ENCODE data around the gene FADS2.

Gene FADS2

GRCh38 chr11:61827571-61828378, at the start of gene FADS2:
FADS2 (plus strand) TSS chr11:61828300; CDS start chr11:61828391, 91 bp downstream.
- DNase-seq (ENCODE audit: low read depth) = peak; percentile 62

GRCh38 chr11:61778357-61778886, 49.7 kb upstream of the FADS2 start:
- DNase-seq (ENCODE audit: low read depth) = no peak

DNA sequence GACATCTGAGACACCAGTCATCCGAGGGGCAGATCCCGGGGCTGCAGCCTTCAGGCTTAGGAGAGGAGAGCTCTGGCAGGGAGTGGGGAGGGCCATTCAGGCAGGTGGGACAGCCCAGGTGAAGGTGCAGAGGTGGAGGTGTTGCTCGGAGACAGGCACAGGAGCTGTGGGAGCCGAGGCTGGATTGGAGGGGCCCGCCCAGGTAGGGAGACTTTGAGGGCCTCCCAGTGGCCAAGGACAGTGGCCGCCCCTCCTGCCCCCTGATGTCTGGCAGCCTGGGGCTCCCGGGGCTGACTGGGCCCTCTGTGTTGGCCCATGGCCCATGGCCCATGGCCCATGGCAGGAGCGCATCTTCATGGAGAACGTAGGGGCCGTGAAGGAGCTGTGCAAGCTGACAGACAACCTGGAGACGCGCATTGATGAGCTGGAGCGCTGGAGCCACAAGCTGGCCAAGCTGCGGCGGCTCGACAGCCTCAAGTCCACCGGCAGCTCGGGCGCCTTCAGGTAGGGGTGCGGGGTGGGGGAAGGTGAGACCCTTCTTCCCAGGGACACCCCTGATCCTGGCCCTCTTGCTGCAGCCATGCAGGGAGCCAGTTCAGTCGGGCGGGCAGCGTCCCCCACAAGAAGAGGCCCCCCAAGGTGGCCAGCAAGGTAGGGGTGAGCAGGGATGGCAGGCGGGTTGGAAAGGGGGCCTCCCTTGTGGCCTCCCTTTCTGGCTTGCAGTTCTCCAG, 49.0 kb upstream of the FADS2 start:
- no peak for DNase-seq (ENCODE audit: low read depth)

GRCh38 chr11:61779666-61780525, 48.2 kb upstream of the FADS2 start:
- DNase-seq (ENCODE audit: low read depth) = no peak

GRCh38 chr11:61780581-61781162, 47.4 kb upstream of the FADS2 start:
- no peak for DNase-seq (ENCODE audit: low read depth)

DNA sequence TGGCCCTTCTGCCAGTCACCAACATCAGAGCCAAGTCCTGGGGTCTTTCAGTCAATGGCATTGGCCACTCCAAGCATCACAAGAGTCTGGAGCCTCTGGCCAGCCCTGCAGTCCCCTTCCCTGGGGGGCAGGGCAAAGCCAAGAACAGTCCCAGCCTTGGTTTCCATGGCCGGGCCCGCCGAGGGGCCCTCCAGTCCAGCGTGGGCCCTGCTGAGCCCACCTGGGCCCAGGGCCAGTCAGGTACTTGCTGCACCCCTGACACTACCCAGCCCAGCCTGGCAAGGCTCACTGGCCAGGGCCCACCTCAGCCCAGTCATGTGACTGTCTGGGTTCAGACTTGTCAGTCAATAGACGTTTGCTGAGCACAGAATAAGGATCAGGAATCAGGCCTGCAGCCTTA, 46.5 kb upstream of the FADS2 start:
- no peak for DNase-seq (ENCODE audit: low read depth)

DNA sequence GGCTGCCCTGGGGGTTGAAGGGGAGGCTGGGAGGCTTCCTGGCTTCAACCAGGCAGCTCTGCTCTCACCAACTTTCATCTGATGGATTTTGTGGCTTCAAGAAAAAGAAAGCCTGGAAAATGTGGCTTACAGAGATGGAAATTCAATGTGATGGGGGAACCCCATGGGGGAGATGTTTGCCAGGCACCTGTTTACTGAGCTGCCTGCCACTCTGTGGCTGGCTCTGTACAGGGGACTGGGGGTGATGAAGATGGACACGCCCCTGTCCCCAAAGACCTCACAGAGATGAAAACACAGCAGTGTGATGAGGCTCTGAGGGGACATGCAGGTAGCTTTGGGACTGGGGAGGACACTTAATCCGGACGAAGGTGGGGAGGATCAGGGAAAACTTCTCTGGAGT, 45.8 kb upstream of the FADS2 start:
- DNase-seq (ENCODE audit: low read depth) = no peak

DNA sequence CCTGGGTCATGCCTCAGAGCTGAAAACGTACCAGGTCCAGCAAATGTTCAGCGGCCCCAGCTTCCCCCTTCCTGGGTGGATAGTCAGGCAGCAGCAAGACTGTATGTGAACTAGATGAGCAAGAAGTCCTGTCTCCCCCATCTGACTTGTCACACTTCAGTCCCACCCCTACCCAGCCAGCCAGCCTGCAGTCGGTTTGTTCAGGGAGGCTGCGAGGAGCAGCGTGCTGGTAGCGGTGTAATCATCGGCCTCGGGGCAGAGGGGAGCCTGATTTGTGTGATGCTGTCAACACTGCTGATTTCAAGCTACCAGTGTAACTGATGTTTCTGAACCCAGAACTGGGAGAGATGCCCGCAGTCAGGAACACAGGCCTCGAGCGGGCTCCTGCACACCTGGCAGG, 45.3 kb upstream of the FADS2 start:
- no peak for DNase-seq (ENCODE audit: low read depth)

GRCh38 chr11:61783717-61784505, 44.2 kb upstream of the FADS2 start:
- no peak for DNase-seq (ENCODE audit: low read depth)

GRCh38 chr11:61784506-61784805, 43.6 kb upstream of the FADS2 start:
- no peak for DNase-seq (ENCODE audit: low read depth)

DNA sequence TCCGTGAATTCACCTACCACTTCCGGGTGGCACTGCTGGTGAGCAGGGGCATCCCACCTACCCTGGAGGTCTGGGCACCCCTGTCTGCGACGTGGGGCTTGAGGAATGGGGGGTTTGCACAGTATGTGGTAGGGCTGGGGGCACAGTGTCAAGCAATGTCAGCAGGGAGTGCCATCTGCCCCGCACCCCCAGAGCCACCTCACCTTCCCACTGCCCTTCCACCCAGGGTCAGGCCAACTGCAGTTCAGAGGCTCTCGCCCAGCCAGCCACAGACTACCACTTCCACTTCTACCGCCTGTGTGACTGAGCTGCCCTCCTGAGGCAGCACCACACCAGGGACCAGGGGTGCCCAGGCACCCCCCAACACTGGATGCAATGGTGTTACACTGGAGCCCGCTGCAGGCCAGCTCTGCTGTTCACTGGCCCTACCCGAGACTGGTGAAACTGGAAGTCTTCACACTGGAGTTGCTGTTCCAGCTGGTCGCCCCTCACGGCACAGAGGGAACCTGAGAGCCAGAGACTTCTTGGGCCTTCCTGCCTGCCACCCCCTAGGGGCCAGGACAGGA, 42.2 kb upstream of the FADS2 start:
- DNase-seq (ENCODE audit: low read depth) = no peak

DNA sequence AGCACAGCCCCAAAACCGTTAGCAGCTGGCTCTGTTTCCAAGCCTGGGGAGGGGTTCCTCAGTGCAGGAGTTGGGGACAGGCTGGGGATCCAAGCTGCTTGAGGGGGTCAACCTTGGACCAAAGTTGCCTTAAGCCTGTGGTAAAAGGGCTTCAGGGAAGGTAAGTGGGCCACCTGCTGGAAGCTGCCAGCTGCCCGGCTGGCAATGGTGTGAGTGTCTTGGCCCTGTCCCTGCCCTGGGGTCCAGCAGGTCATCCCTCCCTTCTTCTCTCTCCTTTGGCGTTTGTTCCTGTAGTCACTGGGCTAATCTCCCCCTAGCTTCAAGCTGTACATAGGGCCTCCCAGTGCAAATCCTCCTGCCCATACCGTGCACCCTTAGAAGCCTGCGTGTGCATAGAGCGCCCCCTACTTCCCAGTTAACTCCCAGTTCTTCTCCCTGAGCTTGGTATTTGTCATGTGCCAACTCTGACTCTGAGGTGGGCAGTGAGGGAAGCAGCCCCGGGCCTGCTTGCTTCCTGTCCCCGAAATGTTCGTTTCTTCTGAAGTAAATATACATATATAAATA, 40.1 kb upstream of the FADS2 start:
- DNase-seq (ENCODE audit: low read depth) = no peak

- DNase-seq (ENCODE audit: low read depth) = no peak
These were observed 36.3 kb upstream of the FADS2 start for GRCh38 chr11:61791737-61792309.

DNA sequence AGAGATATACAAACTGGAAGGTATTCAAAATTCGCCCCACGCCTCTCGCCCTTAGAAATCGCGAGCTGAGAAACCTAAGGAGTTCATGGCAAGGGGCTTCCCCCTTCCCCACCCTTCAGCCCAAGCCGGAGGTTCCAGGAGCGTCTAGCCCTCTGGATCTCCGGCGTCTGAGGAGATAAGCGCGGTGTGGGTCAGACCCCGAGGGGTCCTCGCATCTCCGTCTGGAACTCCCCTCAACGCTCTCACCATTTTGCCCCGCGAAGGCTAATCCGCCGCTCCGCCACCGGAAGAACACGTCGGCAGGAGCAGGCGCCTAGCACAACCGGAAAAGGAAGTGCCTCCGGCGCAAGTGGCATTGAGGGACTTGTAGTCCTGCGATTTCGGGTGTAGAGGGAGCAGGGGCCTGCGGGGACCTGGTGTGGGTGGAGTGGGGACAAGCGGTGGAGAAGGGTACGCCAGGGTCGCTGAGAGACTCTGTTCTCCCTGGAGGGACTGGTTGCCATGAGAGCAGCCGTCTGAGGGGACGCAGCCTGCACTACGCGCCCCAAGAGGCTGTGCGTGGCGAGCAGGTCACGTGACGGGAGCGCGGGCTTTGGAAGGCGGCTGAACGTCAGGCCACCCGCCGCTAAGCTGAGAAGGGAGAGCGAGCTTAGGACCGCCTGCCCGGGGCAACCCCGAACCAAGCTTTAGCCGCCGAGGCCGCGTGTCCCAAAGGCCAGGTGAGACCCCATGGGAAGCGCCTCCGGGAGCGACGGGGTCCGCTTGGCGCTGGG, 35.6 kb upstream of the FADS2 start, which contains the start of the genes FEN1 and TMEM258:
TSS of gene FEN1 (plus strand) at position 602 of the 773 bp plus-strand sequence. CDS start 2,451 bp downstream, outside the sequence.
TSS of gene TMEM258 (minus strand) at position 290 of the 773 bp plus-strand sequence. CDS start at position 249, 41 bp downstream.
- peak; percentile 81 for DNase-seq (ENCODE audit: low read depth)

GRCh38 chr11:61793083-61793828, 34.8 kb upstream of the FADS2 start:
- no peak for DNase-seq (ENCODE audit: low read depth)

- no peak for DNase-seq (ENCODE audit: low read depth)
These were observed 34.3 kb upstream of the FADS2 start for GRCh38 chr11:61793829-61794204.

GRCh38 chr11:61794579-61794978, 33.5 kb upstream of the FADS2 start:
- DNase-seq (ENCODE audit: low read depth) = no peak

DNA sequence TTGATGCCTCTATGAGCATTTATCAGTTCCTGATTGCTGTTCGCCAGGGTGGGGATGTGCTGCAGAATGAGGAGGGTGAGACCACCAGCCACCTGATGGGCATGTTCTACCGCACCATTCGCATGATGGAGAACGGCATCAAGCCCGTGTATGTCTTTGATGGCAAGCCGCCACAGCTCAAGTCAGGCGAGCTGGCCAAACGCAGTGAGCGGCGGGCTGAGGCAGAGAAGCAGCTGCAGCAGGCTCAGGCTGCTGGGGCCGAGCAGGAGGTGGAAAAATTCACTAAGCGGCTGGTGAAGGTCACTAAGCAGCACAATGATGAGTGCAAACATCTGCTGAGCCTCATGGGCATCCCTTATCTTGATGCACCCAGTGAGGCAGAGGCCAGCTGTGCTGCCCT, 32.6 kb upstream of the FADS2 start:
- no peak for DNase-seq (ENCODE audit: low read depth)
